H9 (cell line): ENCODE measurements around the gene RTTN. TPM values are rescaled to one million over a fixed set of nuclear protein-coding genes. Genes with fewer than 3 reads are reported as not detected.

ENCODE experiments used
- DNase-seq: peaks from one replicate; pipeline ENCODE4 v3.0.0-alpha.2; 2017
- H2AFZ ChIP-seq: one replicate; pipeline ENCODE4 v1.6.1; 2013; ENCODE audit warnings: mild to moderate bottlenecking, low read length, control low read depth, moderate library complexity
- H2AK5ac ChIP-seq: 2 replicates; pipeline ENCODE4 v1.6.1; 2013; ENCODE audit warnings: low read length, control low read depth, mixed read lengths; ENCODE audit not compliant: insufficient read length
- H2BK120ac ChIP-seq: one replicate; pipeline ENCODE4 v1.6.1; 2013; ENCODE audit warnings: low read depth, mild to moderate bottlenecking, low read length, control low read depth, inconsistent platforms; ENCODE audit not compliant: poor library complexity, severe bottlenecking
- H2BK12ac ChIP-seq: 2 replicates; pipeline ENCODE4 v1.6.1; 2013; ENCODE audit warnings: low read length, control low read depth, mixed read lengths, low read depth; ENCODE audit not compliant: insufficient read length
- H2BK15ac ChIP-seq: 2 replicates; pipeline ENCODE4 v1.6.1; 2013; ENCODE audit warnings: low read depth, low read length, control low read depth
- H2BK20ac ChIP-seq: one replicate; pipeline ENCODE4 v1.6.1; 2013; ENCODE audit warnings: low read depth, mild to moderate bottlenecking, low read length, control low read depth, inconsistent platforms; ENCODE audit not compliant: poor library complexity, severe bottlenecking
- H2BK5ac ChIP-seq: 2 replicates; pipeline ENCODE4 v1.6.1; 2013; ENCODE audit warnings: low read length, control low read depth, mixed read lengths; ENCODE audit not compliant: insufficient read length
- H3K14ac ChIP-seq: 2 replicates; pipeline ENCODE4 v1.6.1; 2013; ENCODE audit warnings: low read length, control low read depth; ENCODE audit not compliant: insufficient read depth
- H3K18ac ChIP-seq: 2 replicates; pipeline ENCODE4 v1.6.1; 2013; ENCODE audit warnings: low read depth, mild to moderate bottlenecking, mixed read lengths, low read length, control low read depth; ENCODE audit not compliant: insufficient read length
- H3K23ac ChIP-seq: 2 replicates; pipeline ENCODE4 v1.6.1; 2013; ENCODE audit warnings: low read length, control low read depth, mixed read lengths, low read depth; ENCODE audit not compliant: insufficient read length
- H3K23me2 ChIP-seq: 2 replicates; pipeline ENCODE4 v1.6.1; 2013; ENCODE audit warnings: low read depth, mild to moderate bottlenecking, mixed read lengths, low read length, control low read depth; ENCODE audit not compliant: insufficient read length, poor library complexity, severe bottlenecking
- H3K27ac ChIP-seq: 2 replicates; pipeline ENCODE4 v1.5.1; 2013; ENCODE audit warnings: low read length, control low read depth, mixed read lengths, low read depth; ENCODE audit not compliant: insufficient read length
- H3K27me3 ChIP-seq: 2 replicates; pipeline ENCODE4 v1.6.1; 2013; ENCODE audit warnings: low read length, control low read depth, inconsistent platforms; ENCODE audit not compliant: insufficient read depth
- H3K4ac ChIP-seq: 2 replicates; pipeline ENCODE4 v1.6.1; 2013; ENCODE audit warnings: low read depth, mild to moderate bottlenecking, control low read depth, inconsistent platforms, low read length, moderate library complexity
- H3K4me1 ChIP-seq: 2 replicates; pipeline ENCODE4 v1.6.1; 2013; ENCODE audit warnings: low read length, control low read depth, inconsistent platforms; ENCODE audit not compliant: insufficient read depth
- H3K4me2 ChIP-seq: 2 replicates; pipeline ENCODE4 v1.6.1; 2013; ENCODE audit warnings: low read length, control low read depth, mixed read lengths; ENCODE audit not compliant: insufficient read length, insufficient read depth
- H3K56ac ChIP-seq: 2 replicates; pipeline ENCODE4 v1.6.1; 2013; ENCODE audit warnings: low read depth, mild to moderate bottlenecking, mixed read lengths, low read length, control low read depth; ENCODE audit not compliant: insufficient read length
- H3K79me1 ChIP-seq: 2 replicates; pipeline ENCODE4 v1.6.1; 2013; ENCODE audit warnings: low read depth, mild to moderate bottlenecking, moderate library complexity, low read length, control low read depth, inconsistent platforms; ENCODE audit not compliant: insufficient read depth, poor library complexity, severe bottlenecking
- H3K79me2 ChIP-seq: 2 replicates; pipeline ENCODE4 v1.6.1; 2013; ENCODE audit warnings: low read length, control low read depth, inconsistent platforms; ENCODE audit not compliant: insufficient read depth
- H3K9ac ChIP-seq: 2 replicates; pipeline ENCODE4 v1.6.1; 2013; ENCODE audit warnings: low read length, control low read depth, mixed read lengths; ENCODE audit not compliant: insufficient read length; ENCODE audit errors: extremely low read depth
- H3K9me3 ChIP-seq: one replicate; pipeline ENCODE4 v1.6.1; 2013; ENCODE audit warnings: low read depth, low read length, inconsistent platforms; ENCODE audit not compliant: control insufficient read depth
- H3T11ph ChIP-seq: one replicate; pipeline ENCODE4 v1.6.1; 2013; ENCODE audit warnings: mild to moderate bottlenecking, low read length, control low read depth, inconsistent platforms
- H4K20me1 ChIP-seq: one replicate; pipeline ENCODE4 v1.6.1; 2013; ENCODE audit not compliant: control insufficient read depth, insufficient read length, insufficient read depth
- H4K5ac ChIP-seq: 2 replicates; pipeline ENCODE4 v1.6.1; 2013; ENCODE audit warnings: low read depth, mild to moderate bottlenecking, mixed read lengths, low read length, control low read depth; ENCODE audit not compliant: insufficient read length
- H4K8ac ChIP-seq: replicated peaks from 2 replicates; pipeline ENCODE4 v1.6.1; 2013; ENCODE audit warnings: low read length, control low read depth, mixed read lengths, low read depth; ENCODE audit not compliant: insufficient read length
- H4K91ac ChIP-seq: 2 replicates; pipeline ENCODE4 v1.6.1; 2013; ENCODE audit warnings: low read depth, mild to moderate bottlenecking, moderate library complexity, mixed read lengths, low read length, control low read depth; ENCODE audit not compliant: insufficient read length
- H3K27ac Mint-ChIP-seq, 3 experiments: 2 replicates in 2 of 3; 3 replicates in 1 of 3; pipeline ENCODE4 v1.8.0; 2020 to 2021; ENCODE audit warnings: mixed read lengths in 3 of 3, mild to moderate bottlenecking in 1 of 3, moderate library complexity in 1 of 3
- H3K27me3 Mint-ChIP-seq: 2 replicates; pipeline ENCODE4 v1.8.0; 2021; ENCODE audit warnings: low read depth, mild to moderate bottlenecking, moderate library complexity, mixed read lengths
- H3K36me3 Mint-ChIP-seq, 3 experiments: 2 replicates in 2 of 3; 3 replicates in 1 of 3; pipeline ENCODE4 v1.8.0; 2020 to 2021; ENCODE audit warnings: low read depth in 3 of 3, mixed read lengths in 3 of 3; ENCODE audit not compliant: insufficient read depth in 1 of 3
- H3K4me1 Mint-ChIP-seq, 2 experiments: 2 replicates each; pipeline ENCODE4 v1.8.0; 2020; ENCODE audit warnings: mixed read lengths in 2 of 2
- H3K4me3 Mint-ChIP-seq, 2 experiments: 2 replicates in 1 of 2; 3 replicates in 1 of 2; pipeline ENCODE4 v1.8.0; 2020 to 2021; ENCODE audit warnings: mild to moderate bottlenecking in 2 of 2, mixed read lengths in 2 of 2, moderate library complexity in 1 of 2
- H3K9me3 Mint-ChIP-seq, 2 experiments: 2 replicates in 1 of 2; 3 replicates in 1 of 2; pipeline ENCODE4 v1.8.0; 2020; ENCODE audit warnings: mild to moderate bottlenecking in 2 of 2, mixed read lengths in 2 of 2, moderate library complexity in 1 of 2
- WGBS: extraction: QIAGEN DNeasy Blood & Tissue Kit; methylation state at CpG from one replicate; pipeline ENCODE4 v1.1.7; 2013; ENCODE audit warnings: missing lambda C conversion rate, low lambda C conversion rate, mixed read lengths; ENCODE audit not compliant: insufficient read length; ENCODE audit errors: extremely low coverage; 5-methylcytosine and 5-hydroxymethylcytosine counted together
- total RNA-seq: library from RNA; stranded (reverse); gene quantifications from 2 replicates; pipeline ENCODE4 v1.2.1, GENCODE V29; 2021
- TF ChIP-seq, protein P1 (sequence below): fragments of 200-600 bp; sonication (generic); conservative IDR thresholded peaks from 3 replicates; pipeline ENCODE4 v1.8.0; 2021; ENCODE audit warnings: antibody characterized with exemption, mild to moderate bottlenecking

RTTN gene
- total RNA-seq, 1 experiment from 2014 or later = 17.6 TPM

DNA sequence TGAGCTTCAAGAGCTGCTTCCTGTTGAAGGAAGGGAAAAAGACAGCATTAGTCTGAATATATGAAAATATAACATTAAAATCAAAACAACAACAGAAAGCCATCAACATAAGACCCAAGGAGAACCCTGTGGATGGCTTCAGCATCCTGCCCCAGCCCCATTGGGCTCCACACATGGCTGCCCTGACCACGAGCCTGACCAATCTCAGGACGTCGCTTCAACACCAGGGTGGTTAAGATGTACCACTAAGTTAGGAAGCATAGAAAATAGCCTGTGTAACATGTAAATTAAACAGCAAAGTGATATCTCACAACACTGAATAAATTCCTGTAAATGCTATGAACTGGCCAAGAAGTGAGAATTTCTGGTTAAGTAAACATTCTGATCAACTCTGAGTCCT, 180.7 kb downstream of the RTTN start:
- no peak overlapping the region for H3K14ac ChIP-seq
- no peaks in the 10 kb centered on the region for H3K79me2 ChIP-seq
- H3K79me1 ChIP-seq = no peaks in the 10 kb centered on the region
- Mint-ChIP-seq H3K36me3 (peaks cover 5 to 17% (median 14%) of the 10 kb centered on the region in 3 experiments; a peak in 6 of 7 replicates), H3K4me1 (peaks cover 6% of the 10 kb centered on the region in 2 experiments), H3K27ac (no peak overlapping the region), H3K27me3 (no peaks in the 10 kb centered on the region), H3K9me3 (no peaks in the 10 kb centered on the region), H3K4me3 (no peak overlapping the region)
- no peak overlapping the region for H2BK20ac ChIP-seq
- H2AFZ ChIP-seq = no peak overlapping the region
- H3T11ph ChIP-seq = no peak overlapping the region
- no peak overlapping the region for H3K27ac ChIP-seq
- H3K18ac ChIP-seq = no peak overlapping the region
- H2AK5ac ChIP-seq = no peak overlapping the region
- H3K23me2 ChIP-seq = no peaks in the 10 kb centered on the region
- no peaks in the 10 kb centered on the region for H3K9me3 ChIP-seq
- no peak overlapping the region for H3K9ac ChIP-seq
- no peak overlapping the region for H4K8ac ChIP-seq
- no peak overlapping the region for H4K5ac ChIP-seq
- H3K23ac ChIP-seq = no peak overlapping the region
- no peaks in the 10 kb centered on the region for H3K4me1 ChIP-seq
- no peak for DNase-seq
- no peak overlapping the region for H4K91ac ChIP-seq
- H3K56ac ChIP-seq = no peak overlapping the region
- TF ChIP-seq, protein P1, sequence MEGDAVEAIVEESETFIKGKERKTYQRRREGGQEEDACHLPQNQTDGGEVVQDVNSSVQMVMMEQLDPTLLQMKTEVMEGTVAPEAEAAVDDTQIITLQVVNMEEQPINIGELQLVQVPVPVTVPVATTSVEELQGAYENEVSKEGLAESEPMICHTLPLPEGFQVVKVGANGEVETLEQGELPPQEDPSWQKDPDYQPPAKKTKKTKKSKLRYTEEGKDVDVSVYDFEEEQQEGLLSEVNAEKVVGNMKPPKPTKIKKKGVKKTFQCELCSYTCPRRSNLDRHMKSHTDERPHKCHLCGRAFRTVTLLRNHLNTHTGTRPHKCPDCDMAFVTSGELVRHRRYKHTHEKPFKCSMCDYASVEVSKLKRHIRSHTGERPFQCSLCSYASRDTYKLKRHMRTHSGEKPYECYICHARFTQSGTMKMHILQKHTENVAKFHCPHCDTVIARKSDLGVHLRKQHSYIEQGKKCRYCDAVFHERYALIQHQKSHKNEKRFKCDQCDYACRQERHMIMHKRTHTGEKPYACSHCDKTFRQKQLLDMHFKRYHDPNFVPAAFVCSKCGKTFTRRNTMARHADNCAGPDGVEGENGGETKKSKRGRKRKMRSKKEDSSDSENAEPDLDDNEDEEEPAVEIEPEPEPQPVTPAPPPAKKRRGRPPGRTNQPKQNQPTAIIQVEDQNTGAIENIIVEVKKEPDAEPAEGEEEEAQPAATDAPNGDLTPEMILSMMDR = no peak
- no peaks in the 10 kb centered on the region for H4K20me1 ChIP-seq
- no peaks in the 10 kb centered on the region for H3K27me3 ChIP-seq
- no peak overlapping the region for H2BK15ac ChIP-seq
- H2BK12ac ChIP-seq = no peak overlapping the region
- H2BK120ac ChIP-seq = no peak overlapping the region
- no CpG with 5 or more reads among the region's 3 CpGs for WGBS
- H2BK5ac ChIP-seq = no peak overlapping the region
- no peak overlapping the region for H3K4ac ChIP-seq
- no peak overlapping the region for H3K4me2 ChIP-seq
